HepG2 (cell line): ENCODE data around the gene FNIP2.

Experiments used
- ASH2L ChIP-seq: fragments of 300-600, 200-600 bp; sonication (generic); IDR thresholded peaks from 2 replicates; pipeline ENCODE4 v1.7.0; 2017; ENCODE audit warnings: low read depth, mild to moderate bottlenecking, moderate library complexity, mixed read lengths, low read length; ENCODE audit not compliant: insufficient read length
- CAMTA2 ChIP-seq: sonication (generic); formaldehyde crosslinking; IDR thresholded peaks from 2 replicates; pipeline ENCODE4 v1.4.0; 2020; ENCODE audit warnings: mild to moderate bottlenecking, missing genetic modification reagents, borderline replicate concordance
- MEIS1 ChIP-seq: sonication (generic); formaldehyde crosslinking; IDR thresholded peaks from 2 replicates; pipeline ENCODE4 v1.9.0; 2021; ENCODE audit warnings: mild to moderate bottlenecking, missing genetic modification reagents, moderate library complexity, borderline replicate concordance
- POLR2AphosphoS5 ChIP-seq: IDR thresholded peaks from 2 replicates; pipeline ENCODE4 v1.6.1; 2012; ENCODE audit warnings: low read depth, low read length
- ZNF274 ChIP-seq: sonication (generic); formaldehyde crosslinking; IDR thresholded peaks from 2 replicates; pipeline ENCODE4 v1.5.1; 2020; ENCODE audit warnings: mild to moderate bottlenecking, missing genetic modification reagents
- ZNF550 ChIP-seq: sonication (generic); formaldehyde crosslinking; IDR thresholded peaks from 2 replicates; pipeline ENCODE4 v1.4.0; 2020; ENCODE audit warnings: mild to moderate bottlenecking, missing genetic modification reagents, borderline replicate concordance
- TF ChIP-seq, protein P1 (sequence below): sonication (generic); formaldehyde crosslinking; IDR thresholded peaks from 2 replicates; pipeline ENCODE4 v1.4.0; 2020; ENCODE audit warnings: missing genetic modification reagents

DNA sequence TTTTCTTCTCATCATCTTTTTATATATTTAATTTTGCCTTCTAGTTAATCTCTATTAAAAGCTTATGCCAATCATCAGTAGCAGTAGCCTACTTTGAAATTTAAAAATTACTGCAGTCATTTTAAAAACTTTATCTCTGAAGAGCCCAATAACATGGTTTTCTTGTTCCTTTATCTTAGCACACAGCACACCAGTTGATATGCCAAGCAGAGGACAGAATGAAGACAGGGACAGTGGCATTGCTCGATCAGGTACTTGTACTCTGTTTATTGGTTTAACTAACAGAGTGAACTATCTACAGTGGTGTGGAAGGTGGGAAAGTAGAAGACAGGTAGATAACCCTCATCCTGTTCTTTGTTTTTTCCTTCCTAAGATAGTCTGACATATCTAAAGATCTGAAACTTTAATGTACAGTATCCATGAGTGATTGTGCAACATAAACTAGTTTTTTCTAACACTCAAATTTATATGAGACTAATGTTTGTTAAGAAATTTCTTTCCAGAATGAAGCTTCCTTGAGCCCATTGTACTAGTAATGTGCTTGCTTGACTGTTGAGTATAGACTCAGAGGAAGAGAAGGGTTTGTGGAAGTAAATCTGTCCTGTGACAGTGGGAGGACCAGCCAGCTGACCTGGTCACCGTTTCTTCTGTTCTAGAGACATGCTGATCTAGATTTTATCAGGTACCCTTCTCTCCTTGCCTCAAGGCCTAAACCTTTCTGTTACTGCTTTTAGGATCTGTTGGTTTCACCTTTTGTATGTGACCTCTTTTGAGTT is 66.6 kb downstream of the FNIP2 start:
- TF ChIP-seq CAMTA2 (CRISPR knock-in tag) (no peak), ASH2L (no peak), MEIS1 (no peak), ZNF550 (no peak), POLR2AphosphoS5 (no peak), ZNF274 (CRISPR knock-in tag) (no peak)
- TF ChIP-seq, protein P1, sequence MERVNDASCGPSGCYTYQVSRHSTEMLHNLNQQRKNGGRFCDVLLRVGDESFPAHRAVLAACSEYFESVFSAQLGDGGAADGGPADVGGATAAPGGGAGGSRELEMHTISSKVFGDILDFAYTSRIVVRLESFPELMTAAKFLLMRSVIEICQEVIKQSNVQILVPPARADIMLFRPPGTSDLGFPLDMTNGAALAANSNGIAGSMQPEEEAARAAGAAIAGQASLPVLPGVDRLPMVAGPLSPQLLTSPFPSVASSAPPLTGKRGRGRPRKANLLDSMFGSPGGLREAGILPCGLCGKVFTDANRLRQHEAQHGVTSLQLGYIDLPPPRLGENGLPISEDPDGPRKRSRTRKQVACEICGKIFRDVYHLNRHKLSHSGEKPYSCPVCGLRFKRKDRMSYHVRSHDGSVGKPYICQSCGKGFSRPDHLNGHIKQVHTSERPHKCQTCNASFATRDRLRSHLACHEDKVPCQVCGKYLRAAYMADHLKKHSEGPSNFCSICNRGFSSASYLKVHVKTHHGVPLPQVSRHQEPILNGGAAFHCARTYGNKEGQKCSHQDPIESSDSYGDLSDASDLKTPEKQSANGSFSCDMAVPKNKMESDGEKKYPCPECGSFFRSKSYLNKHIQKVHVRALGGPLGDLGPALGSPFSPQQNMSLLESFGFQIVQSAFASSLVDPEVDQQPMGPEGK, result no peak
